Panc1 (cell line): ENCODE measurements around the gene YLPM1.
"Not testable (repeated sequence)": the region's sequence is repeated elsewhere in the genome, so short reads cannot be mapped to it uniquely, and the experiment has no call there.

ENCODE experiments used
- POLR2AphosphoS5 ChIP-seq: IDR thresholded peaks from 2 replicates; pipeline ENCODE4 v1.6.1; 2012; ENCODE audit warnings: mild to moderate bottlenecking, low read depth, low read length, moderate library complexity
- SIN3A ChIP-seq: IDR thresholded peaks from 2 replicates; pipeline ENCODE4 v1.6.1; 2012; ENCODE audit warnings: low read depth, mild to moderate bottlenecking, low read length, moderate library complexity, borderline replicate concordance; ENCODE audit not compliant: insufficient read depth
- TCF7L2 ChIP-seq: IDR thresholded peaks from 2 replicates; pipeline ENCODE4 v1.6.1; 2011; ENCODE audit warnings: mild to moderate bottlenecking, low read depth, low read length, inconsistent platforms
- TF ChIP-seq, protein P1 (sequence below): fragments of 450-650 bp; IDR thresholded peaks from 2 replicates; pipeline ENCODE4 v1.5.1; 2017; ENCODE audit warnings: mild to moderate bottlenecking
- TF ChIP-seq, protein P2 (sequence below), 2 experiments: IDR thresholded peaks; 2 replicates each; pipeline ENCODE4 v1.6.1; 2011 to 2012; ENCODE audit warnings: low read depth in 2 of 2, control low read depth in 1 of 2, low read length in 1 of 2, mild to moderate bottlenecking in 1 of 2, moderate library complexity in 1 of 2; ENCODE audit not compliant: insufficient read depth in 1 of 2

DNA sequence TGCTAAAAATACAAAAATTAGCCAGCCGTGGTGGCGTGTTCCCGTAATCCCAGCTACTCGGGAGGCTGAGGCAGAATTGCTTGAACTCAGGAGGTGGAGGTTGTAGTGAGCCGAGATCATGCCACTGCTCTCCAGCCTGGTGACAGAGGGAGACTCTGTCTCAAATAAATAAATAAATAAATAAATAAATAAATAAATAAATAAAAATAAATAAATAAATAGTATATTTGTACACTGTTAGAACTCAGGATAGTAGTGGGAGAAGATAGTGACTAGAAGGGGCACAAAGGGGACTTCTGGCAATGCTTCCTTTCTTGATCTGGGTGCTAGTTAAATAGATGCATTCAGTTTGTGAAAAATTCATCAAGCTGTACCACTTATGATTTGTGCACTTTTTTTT, 4.6 kb upstream of the YLPM1 start:
- not testable (repeated sequence) for TF ChIP-seq POLR2AphosphoS5, TCF7L2, SIN3A
- TF ChIP-seq, protein P1, sequence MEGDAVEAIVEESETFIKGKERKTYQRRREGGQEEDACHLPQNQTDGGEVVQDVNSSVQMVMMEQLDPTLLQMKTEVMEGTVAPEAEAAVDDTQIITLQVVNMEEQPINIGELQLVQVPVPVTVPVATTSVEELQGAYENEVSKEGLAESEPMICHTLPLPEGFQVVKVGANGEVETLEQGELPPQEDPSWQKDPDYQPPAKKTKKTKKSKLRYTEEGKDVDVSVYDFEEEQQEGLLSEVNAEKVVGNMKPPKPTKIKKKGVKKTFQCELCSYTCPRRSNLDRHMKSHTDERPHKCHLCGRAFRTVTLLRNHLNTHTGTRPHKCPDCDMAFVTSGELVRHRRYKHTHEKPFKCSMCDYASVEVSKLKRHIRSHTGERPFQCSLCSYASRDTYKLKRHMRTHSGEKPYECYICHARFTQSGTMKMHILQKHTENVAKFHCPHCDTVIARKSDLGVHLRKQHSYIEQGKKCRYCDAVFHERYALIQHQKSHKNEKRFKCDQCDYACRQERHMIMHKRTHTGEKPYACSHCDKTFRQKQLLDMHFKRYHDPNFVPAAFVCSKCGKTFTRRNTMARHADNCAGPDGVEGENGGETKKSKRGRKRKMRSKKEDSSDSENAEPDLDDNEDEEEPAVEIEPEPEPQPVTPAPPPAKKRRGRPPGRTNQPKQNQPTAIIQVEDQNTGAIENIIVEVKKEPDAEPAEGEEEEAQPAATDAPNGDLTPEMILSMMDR, result not testable (repeated sequence)
- TF ChIP-seq, protein P2, sequence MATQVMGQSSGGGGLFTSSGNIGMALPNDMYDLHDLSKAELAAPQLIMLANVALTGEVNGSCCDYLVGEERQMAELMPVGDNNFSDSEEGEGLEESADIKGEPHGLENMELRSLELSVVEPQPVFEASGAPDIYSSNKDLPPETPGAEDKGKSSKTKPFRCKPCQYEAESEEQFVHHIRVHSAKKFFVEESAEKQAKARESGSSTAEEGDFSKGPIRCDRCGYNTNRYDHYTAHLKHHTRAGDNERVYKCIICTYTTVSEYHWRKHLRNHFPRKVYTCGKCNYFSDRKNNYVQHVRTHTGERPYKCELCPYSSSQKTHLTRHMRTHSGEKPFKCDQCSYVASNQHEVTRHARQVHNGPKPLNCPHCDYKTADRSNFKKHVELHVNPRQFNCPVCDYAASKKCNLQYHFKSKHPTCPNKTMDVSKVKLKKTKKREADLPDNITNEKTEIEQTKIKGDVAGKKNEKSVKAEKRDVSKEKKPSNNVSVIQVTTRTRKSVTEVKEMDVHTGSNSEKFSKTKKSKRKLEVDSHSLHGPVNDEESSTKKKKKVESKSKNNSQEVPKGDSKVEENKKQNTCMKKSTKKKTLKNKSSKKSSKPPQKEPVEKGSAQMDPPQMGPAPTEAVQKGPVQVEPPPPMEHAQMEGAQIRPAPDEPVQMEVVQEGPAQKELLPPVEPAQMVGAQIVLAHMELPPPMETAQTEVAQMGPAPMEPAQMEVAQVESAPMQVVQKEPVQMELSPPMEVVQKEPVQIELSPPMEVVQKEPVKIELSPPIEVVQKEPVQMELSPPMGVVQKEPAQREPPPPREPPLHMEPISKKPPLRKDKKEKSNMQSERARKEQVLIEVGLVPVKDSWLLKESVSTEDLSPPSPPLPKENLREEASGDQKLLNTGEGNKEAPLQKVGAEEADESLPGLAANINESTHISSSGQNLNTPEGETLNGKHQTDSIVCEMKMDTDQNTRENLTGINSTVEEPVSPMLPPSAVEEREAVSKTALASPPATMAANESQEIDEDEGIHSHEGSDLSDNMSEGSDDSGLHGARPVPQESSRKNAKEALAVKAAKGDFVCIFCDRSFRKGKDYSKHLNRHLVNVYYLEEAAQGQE (IDR thresholded peaks at IDR 0.05; ENCODE audit: insufficient read depth in 1 of 2, low read depth in 2 of 2, low read length in 1 of 2), result not testable (repeated sequence)
